DMS153 (cell line): ENCODE measurements around the gene TFEB.
A peak's percentile ranks its signal among the peaks of the same experiment; 100 is the strongest.

Experiments
- DNase-seq: peaks from one replicate; lab custom pipeline; 2025; lab: John Stamatoyannopoulos, UW

TFEB gene

GRCh38 chr6:41638002-41638934 is 97.1 kb downstream of the TFEB start, which contains the start of gene MDFI:
MDFI (plus strand) TSS chr6:41638468; CDS start chr6:41638750, 282 bp downstream.
- no peak for DNase-seq

- DNase-seq, result no peak
Measured at GRCh38 chr6:41637194-41638001, 98.0 kb downstream of the TFEB start.

GRCh38 chr6:41636833-41637193 is 98.6 kb downstream of the TFEB start:
- peak; percentile 17 for DNase-seq

- DNase-seq, result no peak
Measured at GRCh38 chr6:41635365-41635764, 100.0 kb downstream of the TFEB start.

GRCh38 chr6:41634657-41635056 is 100.8 kb downstream of the TFEB start:
- DNase-seq, result no peak
